Liver (tissue), 3 donors: ENCODE data around the gene MAT2B.

Source experiments
- EGR1 ChIP-seq, 2 donors: IDR thresholded peaks; 2 replicates each; pipeline ENCODE4 v1.6.1; 2016 to 2018; ENCODE audit warnings: antibody characterized with exemption in 2 of 2, low read depth in 2 of 2
- HNF4G ChIP-seq: IDR thresholded peaks from 2 replicates; pipeline ENCODE4 v1.6.1; 2016; ENCODE audit warnings: antibody characterized with exemption
- RAD21 ChIP-seq, 2 donors: IDR thresholded peaks; 2 replicates each; pipeline ENCODE4 v1.6.1; 2016; ENCODE audit warnings: antibody characterized with exemption in 2 of 2, mild to moderate bottlenecking in 2 of 2
- REST ChIP-seq: IDR thresholded peaks from 2 replicates; pipeline ENCODE4 v1.6.1; 2016; ENCODE audit warnings: antibody characterized with exemption, mild to moderate bottlenecking
- RXRA ChIP-seq, 2 donors: IDR thresholded peaks; 2 replicates each; pipeline ENCODE4 v1.6.1; 2017 to 2018; ENCODE audit warnings: antibody characterized with exemption in 2 of 2, mild to moderate bottlenecking in 1 of 2
- ZBTB33 ChIP-seq: IDR thresholded peaks from 2 replicates; pipeline ENCODE4 v1.6.1; 2016; ENCODE audit warnings: antibody characterized with exemption
- TF ChIP-seq, protein P1 (sequence below): fragments of 150-350 bp; IDR thresholded peaks from 2 replicates; pipeline ENCODE4 v1.5.1; 2017; ENCODE audit warnings: improper control_type of control experiment, low read depth, low read length; ENCODE audit not compliant: missing input control
- TF ChIP-seq, protein P2 (sequence below): IDR thresholded peaks from 2 replicates; pipeline ENCODE4 v1.6.1; 2016; ENCODE audit warnings: antibody characterized with exemption
- TF ChIP-seq, protein P3 (sequence below): IDR thresholded peaks from 2 replicates; pipeline ENCODE4 v1.6.1; 2016; ENCODE audit warnings: antibody characterized with exemption
- donor health status: healthy.
- donor health status: healthy.

DNA sequence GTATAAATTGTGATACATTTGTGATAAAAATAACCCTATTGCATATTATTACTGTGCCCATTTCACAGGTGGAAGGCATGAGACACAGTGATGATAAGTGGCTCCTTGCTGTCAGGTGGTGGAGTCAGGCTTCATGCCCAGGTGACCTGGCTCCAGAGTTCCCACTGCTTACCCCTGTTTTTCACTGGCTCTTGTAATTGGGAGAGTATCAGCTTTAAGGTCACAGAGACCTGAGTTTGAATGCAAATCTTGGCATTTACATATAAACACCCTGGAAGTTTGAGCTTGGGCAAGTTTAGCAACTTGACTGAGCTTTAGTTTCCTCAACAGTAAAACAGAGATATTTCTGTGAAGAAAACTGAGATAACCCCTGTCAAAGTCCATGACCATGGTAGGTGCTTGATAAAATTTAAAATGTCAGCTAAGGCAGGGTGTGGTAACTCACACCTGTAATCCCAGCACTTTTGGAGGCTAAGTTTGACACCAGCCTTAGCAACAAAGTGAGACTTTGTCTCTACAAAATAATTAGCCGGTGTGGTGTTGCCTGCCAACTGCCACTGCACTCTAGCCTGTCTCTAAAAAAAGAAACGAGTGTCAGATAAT is 29.2 kb downstream of the MAT2B start:
- TF ChIP-seq, protein P1, sequence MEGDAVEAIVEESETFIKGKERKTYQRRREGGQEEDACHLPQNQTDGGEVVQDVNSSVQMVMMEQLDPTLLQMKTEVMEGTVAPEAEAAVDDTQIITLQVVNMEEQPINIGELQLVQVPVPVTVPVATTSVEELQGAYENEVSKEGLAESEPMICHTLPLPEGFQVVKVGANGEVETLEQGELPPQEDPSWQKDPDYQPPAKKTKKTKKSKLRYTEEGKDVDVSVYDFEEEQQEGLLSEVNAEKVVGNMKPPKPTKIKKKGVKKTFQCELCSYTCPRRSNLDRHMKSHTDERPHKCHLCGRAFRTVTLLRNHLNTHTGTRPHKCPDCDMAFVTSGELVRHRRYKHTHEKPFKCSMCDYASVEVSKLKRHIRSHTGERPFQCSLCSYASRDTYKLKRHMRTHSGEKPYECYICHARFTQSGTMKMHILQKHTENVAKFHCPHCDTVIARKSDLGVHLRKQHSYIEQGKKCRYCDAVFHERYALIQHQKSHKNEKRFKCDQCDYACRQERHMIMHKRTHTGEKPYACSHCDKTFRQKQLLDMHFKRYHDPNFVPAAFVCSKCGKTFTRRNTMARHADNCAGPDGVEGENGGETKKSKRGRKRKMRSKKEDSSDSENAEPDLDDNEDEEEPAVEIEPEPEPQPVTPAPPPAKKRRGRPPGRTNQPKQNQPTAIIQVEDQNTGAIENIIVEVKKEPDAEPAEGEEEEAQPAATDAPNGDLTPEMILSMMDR = no peak
- TF ChIP-seq, protein P2, sequence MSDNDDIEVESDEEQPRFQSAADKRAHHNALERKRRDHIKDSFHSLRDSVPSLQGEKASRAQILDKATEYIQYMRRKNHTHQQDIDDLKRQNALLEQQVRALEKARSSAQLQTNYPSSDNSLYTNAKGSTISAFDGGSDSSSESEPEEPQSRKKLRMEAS = no peak
- no peak for TF ChIP-seq RAD21 (IDR thresholded peaks at IDR 0.05)
- TF ChIP-seq RXRA (IDR thresholded peaks at IDR 0.05) = no peak
- TF ChIP-seq HNF4G = no peak
- TF ChIP-seq ZBTB33 = no peak
- TF ChIP-seq, protein P3, sequence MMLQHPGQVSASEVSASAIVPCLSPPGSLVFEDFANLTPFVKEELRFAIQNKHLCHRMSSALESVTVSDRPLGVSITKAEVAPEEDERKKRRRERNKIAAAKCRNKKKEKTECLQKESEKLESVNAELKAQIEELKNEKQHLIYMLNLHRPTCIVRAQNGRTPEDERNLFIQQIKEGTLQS = no peak
- no peak for TF ChIP-seq REST
- TF ChIP-seq EGR1 (IDR thresholded peaks at IDR 0.05; ENCODE audit: low read depth in 2 of 2) = no peak
